Activated T-cell treated with anti-CD3 and anti-CD28 coated beads for 48 hours (primary cell): ENCODE results near the gene CTNNB1.

ENCODE experiments used
- DNase-seq: peaks from one replicate; pipeline ENCODE4 v3.0.0-alpha.2; 2020; ENCODE audit warnings: low read depth

The CTNNB1 gene

DNA sequence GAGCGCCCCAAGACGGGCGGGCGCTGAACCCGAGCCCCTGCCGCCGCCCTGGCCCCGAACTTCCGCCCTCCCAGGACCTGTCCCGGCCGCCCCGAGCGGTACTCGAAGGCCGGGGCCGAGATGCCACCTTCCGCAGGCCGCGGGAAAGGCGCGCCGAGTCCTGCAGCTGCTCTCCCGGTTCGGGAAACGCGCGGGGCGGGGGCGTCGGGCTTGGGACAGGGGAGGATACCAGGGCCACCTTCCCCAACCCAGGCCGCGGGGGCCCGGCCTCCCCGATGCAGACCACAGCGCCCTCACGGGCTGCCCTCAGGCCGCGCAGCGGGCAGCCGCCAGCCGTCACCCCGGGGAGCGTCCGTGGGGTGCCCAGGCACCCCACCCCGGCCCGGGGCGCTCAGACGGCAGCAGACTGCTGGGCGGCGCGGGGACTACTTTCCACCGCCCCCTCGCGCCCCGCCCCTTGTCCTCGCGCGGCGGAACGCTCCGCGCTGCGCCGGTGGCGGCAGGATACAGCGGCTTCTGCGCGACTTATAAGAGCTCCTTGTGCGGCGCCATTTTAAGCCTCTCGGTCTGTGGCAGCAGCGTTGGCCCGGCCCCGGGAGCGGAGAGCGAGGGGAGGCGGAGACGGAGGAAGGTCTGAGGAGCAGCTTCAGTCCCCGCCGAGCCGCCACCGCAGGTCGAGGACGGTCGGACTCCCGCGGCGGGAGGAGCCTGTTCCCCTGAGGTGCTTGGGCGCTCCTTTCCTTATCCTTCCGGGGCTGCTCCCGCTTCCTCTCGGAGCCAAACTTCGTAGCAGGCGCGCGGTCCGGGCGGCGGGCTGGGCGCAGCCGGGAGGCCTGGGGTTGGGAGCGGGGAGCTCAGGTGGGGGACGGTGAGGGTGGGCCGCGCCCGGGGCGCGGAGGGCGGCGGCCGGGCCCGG is at the start of gene CTNNB1:
CTNNB1 (plus strand) TSS at position 556 of the 916 bp plus-strand sequence. CDS start 24,564 bp downstream, outside the sequence.
- peak; percentile 88 for DNase-seq

DNA sequence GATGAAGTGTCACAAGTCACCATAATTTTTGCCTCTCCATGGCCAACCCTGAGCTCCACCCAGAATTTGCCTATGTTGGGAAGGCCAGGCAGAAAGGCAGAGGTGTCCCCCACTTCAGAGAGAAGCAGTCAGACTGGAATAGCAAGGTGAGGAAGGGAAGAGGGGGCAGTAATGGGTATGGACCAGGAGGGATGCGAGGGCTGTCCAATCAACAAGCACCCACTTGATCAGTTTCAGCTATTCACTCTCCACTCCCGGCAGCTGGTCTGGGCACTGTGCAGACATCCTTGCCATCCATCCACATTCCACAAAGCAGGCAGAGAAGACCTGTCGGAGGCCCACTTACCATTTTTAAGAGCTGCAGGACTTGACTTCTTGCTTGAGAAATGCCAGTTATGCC is 43.5 kb upstream of the CTNNB1 start:
- no peak for DNase-seq

DNA sequence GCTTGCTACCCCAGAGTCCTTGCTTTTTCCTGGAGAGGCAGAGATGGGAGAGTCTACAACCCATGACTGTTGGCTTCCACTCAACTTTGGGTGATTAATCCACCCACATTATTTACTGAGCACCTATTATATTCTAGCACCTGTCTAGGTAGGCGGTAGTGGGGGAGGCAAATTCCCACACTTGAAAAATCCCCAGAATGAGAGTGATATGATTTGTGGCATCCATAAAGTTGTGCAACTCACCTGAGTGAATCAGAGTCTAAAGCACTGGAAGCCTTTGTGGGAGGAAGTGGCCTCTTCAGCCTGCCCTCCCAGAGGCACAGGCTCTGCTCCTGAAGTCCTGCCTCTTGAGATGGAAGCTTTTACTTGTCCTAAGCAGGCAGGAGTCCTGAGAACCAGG is 40.4 kb upstream of the CTNNB1 start:
- no peak for DNase-seq

DNA sequence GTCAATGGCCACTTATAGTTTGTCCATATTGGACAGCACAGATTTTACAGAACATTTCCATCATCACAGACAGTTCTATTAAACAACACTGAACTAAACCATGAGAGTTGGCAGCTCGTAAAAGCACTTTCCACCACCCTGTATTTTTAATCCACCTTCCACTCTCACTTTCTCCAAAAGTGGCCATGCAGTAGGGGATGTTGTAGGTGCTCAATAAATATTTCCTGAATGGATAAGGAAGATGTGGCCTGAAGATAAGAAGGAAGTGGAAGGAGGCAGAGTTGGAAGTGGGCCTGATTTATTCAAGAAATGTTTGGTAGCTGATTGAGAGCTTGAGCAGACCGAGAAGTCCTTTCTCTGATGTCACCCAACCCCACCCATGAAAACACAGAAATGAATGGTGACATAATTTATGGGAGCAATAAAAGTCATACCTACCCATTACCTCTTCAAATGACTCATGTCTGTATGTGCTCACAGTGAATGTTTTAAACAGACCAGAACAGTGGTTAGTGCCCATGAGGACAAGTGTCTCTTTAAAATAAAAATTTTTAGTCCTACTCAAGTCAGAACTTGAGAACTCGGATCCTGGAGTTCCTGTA is 39.6 kb upstream of the CTNNB1 start:
- no peak for DNase-seq

DNA sequence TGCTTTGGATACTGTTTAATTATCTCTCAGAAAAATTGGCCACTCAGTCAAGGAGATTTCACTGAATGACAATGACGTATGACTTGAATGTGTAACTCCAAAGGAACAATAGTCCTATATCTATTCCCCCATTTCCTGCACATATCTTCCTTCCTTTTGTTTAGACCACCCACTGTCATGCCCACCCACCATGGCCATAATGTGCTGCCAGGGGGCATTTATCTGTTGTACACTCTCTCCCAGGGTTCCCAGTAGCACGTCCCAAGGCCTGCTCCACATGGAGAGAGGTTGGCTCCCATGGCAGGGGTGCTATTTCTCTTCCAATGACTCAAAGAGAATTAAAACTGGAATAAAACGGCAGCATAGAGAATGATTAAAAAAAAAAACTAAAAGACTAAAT is 36.8 kb upstream of the CTNNB1 start:
- DNase-seq: no peak

DNA sequence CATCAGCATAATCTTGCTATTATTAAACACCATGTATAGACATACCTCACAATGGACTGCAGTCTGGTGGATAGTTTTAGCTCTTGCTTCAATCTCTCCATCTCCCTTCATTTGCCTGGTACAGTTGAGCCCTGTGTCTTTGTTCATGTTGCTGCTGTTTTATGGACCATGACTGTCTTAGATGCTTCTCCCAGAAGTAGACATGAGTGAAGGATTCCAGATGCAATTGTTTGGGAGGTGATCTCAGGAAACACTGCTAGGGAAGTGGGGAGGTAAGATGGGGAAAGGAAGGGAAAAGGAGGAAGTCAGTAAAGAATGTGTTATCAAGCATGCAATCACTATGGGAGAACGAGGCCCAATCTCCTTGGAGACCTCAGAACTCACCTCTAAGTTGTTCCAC is 36.3 kb upstream of the CTNNB1 start:
- DNase-seq: no peak

DNA sequence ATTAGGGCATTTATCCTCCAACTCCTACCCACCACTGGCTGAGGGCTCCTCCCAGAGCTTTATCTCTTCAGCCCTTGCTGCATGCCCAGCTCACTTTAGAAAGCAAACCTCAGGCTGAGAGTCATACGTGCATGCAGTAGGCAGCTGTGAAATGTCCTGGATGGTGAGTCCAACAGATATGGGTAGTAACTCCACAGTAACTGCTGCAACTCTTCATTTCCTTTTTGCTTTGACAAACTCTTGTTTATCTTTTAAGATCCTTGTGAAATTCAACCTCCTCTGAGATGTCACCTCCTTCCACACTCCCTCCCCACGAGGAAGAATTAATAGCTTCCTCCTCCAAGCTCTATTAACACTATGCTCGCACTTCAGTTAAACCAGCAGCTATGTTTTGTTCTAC is 35.9 kb upstream of the CTNNB1 start:
- no peak for DNase-seq

DNA sequence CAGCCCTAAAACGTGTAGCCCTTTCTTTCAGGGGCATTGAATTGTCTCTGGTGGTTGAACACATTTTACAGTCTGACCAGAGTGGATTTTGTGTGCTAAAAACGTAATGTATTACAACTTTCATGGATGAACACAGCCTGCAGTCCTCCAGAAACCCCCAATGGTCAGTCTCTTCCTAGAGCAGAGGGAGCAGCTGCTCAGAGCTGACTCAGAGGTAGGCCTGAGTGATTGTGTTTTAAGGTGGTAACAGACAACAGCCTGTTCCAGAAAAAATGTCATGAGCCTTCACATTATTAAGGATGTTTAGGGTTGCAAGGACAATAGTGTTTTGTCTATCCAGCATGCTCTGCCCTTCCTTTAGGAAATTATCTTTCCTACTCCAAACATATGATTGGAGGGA is 34.5 kb upstream of the CTNNB1 start:
- no peak for DNase-seq

DNA sequence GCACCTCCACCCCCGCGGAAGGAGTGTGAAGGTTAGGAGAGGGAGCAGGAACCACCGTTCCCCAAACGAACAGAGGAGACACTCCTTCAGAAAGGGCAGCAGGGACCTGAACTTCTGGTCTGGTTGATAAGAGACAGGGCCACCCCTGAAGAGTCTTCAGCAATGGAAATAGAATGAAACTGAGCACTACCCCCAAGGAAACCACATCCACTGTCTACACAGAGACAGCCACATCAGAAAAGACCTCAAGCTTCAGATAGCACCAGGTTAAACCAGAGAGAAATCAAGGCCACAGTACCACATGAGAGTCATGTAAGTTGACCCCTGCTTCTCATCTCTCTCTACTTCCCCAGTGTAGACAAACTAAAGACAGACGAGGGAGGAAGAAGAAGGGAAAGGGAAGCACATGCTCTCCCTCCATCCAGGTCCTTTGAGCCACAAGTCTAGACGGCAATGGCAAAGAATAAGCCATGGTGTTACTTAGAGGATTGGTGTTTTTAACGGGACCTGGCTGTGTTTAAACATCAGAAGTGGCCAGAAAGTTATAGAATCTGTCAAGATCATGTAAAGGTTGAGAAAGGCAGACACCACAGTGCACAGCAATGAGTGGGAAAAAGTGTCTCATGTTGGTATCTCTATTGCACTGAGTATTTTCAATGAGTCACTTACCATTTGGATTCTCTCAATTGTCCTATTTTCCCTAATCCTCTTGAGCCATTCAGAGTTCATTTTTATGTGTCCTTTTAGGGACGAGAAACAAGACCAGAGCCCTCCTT is 31.4 kb upstream of the CTNNB1 start:
- no peak for DNase-seq

DNA sequence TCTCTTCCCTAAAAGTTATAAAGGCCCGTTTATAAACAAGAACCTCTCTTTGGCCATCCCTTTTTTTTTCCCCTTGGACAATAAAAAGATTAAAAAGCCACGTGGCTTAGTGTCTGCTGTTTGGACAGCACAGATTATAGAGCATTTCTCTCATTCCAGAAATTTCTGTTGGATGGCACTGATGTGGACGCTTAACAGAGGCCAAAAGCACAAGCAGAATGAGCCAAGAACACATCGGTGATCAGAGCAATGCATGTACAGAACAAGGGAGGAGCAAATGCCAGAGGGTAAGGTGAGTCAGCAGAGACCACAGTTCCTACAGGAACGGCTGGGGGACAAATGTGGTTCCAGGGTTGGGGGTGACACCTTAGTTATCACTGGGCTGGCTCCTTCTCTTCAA is 30.3 kb upstream of the CTNNB1 start:
- no peak for DNase-seq

DNA sequence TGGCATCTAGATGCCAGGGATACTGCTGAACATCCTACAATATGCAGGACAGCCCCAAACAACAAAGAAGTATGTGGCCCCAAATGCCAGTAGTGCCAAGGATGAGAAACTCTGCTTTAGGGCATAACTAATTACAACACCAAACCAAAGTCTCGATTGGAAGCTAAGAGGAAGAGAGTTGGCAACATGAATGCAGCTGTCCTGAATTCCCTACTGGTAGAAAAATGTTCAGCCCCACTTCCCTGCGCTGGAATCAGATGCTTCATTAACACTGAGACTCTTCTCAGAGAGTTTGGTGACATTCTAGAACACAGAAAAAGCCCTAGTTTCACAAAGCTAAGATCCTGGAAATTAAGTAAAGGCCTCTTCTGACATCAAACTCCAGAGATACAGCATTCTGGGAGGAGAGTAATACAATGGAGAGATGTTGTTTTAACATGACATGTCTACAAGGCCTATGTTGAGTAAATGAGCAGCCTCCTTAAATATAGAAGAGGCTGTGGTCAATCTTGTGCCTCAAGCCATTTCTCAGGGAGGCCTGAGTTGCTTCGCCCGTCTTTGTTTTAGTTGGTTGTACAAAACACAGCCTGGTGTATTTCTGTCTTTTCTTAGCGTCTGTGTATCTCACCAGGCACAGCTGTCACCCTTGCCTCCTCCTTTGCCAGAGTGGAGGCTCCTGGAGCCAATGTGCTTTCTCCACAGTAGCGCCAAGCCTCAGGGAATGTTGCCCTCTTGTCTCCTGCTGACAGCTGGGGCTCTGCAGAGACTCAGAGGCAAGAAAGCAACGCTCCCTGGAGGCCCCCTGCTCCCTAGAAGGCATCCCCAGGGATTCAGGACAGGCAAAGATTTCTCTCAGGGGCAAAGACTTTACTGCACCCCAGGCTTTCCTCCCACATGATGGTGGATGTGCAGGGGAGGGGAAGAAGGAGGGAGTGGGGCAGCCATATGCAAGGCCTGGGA is 25.1 kb upstream of the CTNNB1 start:
- DNase-seq: no peak

DNA sequence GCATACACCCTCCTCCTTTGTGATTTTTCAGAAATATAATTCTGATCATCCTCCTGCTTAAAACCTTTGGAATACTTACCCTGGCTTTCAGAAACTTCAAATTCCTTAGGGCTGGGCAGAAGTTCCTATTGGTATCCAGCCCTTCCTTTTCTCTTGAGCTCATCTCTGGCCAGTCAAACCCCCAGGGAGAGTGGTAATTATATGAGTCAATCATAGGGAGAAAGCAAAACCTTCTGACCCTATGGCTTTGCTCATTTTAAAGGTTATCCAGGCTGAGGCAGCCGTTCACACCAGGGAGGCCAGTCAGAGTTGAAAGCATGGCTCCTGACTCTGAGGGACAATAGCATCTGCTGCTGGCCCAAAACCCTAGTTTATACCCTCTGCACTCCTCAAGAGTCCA is 23.9 kb upstream of the CTNNB1 start:
- no peak for DNase-seq

DNA sequence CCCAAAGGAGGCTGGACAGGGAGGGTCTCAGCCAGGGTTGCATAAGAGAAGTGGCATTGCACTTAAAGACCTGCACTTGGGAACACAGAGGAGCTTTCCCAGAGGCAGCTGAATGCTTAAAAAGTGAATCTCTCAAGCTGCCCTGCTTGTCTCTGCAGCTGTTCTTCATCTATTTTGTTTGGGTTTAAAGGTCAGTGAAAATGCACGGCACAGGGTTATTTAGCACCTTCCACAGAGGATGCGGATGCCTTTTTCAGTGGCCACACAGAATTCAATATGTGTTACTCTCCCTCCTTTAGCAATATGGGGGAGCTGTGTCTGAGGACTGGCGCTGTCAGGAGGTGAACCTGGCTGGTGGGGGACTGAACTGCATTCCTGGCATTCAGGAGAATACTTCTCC is 22.7 kb upstream of the CTNNB1 start:
- DNase-seq: no peak

DNA sequence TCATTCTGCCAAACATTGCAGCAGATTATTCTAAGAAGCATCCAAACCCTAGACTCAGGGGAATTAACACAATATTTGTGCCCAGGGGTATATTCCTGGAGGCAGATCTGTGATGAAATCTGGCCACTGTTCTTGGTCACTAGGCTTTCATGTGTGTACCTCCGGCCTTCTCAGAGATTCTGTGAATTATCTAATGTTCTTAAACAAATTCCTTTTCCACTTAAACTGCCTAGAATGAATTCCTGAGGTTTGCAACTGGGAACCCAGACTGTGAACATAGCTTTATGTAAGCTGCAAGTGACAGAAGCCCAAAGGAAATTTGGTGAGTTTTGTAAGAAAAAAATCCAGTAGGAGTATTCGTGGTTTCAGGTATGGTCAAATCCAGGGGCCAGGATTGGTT is 20.7 kb upstream of the CTNNB1 start:
- DNase-seq: no peak

DNA sequence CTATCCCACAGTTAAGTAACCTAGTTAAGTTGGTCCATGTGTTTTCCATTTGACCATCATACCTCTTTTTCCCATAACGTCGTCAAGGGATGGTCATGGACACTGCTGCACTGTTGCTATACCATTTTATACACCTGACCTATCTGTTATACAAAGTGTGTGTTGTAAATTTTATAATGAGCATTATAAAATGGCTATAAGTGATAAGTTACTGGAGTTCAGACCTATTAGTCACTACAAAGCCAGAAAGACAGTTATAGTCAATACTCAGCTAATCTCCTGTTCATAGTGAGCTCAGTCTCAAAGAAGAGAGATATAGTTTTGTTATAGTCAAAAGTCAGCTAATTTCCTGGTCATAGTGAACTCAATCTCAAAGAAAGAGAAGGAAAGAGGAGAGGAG is 18.9 kb upstream of the CTNNB1 start:
- DNase-seq: no peak

DNA sequence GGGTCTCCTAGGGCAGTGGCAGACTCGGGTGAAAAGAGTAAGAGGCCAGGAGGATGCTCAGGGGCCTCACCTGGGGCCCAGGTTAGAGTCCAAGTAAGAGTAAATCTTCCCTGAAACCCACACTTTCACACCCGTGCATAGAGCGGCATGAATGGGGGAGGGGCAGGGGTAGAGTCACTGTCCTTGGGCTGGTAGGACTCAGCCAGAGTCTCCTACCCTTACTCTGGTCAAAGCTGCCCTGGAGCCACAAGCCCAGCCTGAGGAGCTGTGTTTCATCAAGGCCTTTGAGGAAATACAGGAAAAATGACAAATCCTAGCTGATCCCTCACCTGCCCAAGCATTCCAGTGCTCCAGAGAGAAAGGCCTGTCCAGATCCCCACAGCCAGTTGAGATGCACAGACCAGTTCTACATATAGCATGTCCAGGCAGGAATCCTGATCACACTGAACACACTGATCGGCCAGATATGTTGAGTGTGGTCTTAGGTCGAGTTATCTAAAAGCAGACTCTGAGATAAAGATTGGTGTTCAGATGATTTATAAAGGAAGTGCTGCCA is 16.7 kb upstream of the CTNNB1 start:
- DNase-seq: no peak

DNA sequence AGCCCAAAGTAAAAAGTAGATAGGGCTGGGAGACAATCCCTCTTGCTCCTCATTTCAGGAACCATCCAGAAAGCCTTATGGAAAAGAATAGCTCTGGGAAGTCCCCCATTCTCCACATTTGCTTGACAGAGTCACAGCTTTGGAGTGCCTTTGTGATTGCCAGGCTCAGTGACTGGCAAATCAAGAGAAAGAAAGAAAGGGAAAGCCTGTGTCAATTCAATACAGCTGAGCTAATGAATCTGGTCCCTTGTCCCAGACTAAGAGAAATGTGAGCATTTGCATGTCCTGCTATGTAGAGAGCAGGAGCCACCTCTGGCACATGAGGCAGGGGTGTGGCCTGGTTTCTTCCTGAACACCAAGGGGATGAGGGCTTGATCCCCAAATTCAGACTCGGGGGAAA is 14.9 kb upstream of the CTNNB1 start:
- no peak for DNase-seq

DNA sequence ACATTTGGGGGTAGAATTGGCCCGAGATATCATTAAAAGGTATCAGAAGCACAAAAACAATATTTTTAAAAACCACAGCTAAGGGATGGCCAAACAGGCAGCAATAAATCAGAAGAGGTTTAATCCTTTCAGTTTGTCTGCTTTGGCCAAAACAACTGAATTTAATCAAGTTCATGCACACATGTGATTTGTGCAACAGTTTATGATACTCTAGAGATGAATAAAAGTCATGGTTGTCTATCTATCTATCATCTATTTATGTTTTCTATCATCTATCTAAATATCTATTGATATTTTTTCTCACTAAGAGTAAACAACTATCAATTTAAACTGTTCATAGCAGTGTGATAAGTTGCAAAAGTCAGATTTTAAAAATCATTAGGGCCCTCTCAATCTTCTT is 13.0 kb upstream of the CTNNB1 start:
- DNase-seq: no peak

DNA sequence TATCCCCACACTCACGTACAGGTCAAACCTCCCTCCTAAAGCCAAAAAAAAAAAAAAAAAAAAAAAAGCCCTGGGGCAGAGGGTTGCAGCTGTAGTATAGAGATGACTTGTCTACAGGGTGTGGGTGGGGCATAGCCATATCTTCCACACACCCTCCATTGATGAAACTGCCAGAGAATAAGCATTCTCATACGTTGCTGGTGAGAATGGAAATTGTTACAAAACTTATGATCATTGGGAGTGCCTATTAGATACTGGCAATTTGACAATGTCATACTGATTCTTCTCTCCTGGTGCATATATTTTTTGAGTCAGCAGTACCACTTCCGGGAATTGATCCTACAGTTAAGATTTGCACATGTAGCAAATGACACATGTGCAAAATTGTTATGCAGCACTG is 11.0 kb upstream of the CTNNB1 start:
- DNase-seq: no peak

DNA sequence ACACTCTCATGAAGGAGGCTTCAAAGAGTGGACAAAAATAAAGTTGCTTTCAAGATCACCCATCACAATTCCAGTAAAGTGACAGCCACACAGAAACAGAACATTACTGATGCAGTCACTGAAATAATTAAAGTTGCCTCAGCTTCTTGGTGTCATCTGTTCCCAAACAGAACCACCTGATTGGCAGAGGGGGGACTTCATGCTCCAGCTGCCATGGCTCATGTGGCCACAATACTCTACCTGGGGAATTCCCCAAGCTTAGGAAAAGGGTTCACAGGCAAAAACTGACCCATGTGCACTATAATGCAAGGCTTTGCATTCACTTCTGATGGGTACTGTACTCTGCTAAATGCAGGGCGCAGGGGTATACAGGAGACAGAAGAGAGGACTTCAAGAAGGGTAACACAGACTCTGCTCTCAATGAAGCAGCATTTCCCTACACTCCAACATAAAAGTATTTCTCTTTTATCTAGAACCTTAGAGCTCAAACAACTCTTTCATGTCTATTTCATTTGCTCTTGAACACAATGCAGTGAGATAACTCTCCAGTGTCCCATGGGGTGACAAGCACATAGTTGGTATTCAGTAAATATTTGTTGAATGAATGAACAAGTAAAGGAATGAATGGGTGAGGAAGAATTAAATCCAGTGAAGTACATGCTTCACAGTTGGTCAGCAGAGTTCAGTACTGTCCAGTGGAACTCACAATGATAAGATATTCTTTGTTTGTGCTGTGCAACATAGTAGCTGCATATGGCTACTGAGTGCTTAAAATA is 8.6 kb upstream of the CTNNB1 start:
- no peak for DNase-seq

DNA sequence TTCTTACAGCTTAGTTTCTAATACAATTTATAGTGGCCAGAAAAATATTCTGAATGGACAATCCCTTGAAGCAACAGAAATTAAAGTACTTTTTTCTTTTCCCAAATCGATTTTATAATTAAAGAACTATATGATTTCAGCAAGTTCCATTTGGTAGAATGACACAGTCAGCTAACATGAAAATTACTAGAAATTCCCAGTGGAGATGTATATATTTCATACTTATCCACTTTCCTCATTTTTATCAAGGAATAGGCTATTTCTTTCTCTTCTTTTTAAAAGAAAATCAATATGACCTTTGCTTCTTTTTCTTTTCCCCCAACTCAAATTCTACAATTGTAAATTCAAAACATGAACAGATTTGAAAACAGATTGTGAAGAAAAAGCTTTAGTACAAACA is 6.4 kb upstream of the CTNNB1 start:
- no peak for DNase-seq
